ES-I3 (cell line): ENCODE data around the gene CDKN2B-AS1.
"Not testable (repeated sequence)": the region's sequence is repeated elsewhere in the genome, so short reads cannot be mapped to it uniquely, and the experiment has no call there.

Experiments
- H3K36me3 ChIP-seq: 2 replicates; pipeline ENCODE4 v1.6.1; 2013; ENCODE audit warnings: mild to moderate bottlenecking, low read length, control low read depth, moderate library complexity; ENCODE audit not compliant: insufficient read depth
- H3K4me1 ChIP-seq: 2 replicates; pipeline ENCODE4 v1.6.1; 2013; ENCODE audit warnings: mild to moderate bottlenecking, control low read depth, low read length; ENCODE audit not compliant: insufficient read depth
- H3K9ac ChIP-seq: 2 replicates; pipeline ENCODE4 v1.6.1; 2013; ENCODE audit warnings: low read depth, mild to moderate bottlenecking, low read length, moderate library complexity
- H3K9me3 ChIP-seq: 2 replicates; pipeline ENCODE4 v1.6.1; 2013; ENCODE audit warnings: mild to moderate bottlenecking, low read length, moderate library complexity; ENCODE audit not compliant: control insufficient read depth, insufficient read depth

The CDKN2B-AS1 gene

GRCh38 chr9:22055090-22055489, 60.5 kb downstream of the CDKN2B-AS1 start:
- no peaks in the 10 kb centered on the region for H3K36me3 ChIP-seq
- H3K4me1 ChIP-seq: peaks cover 24% of the 10 kb centered on the region
- H3K9ac ChIP-seq: no peak overlapping the region
- H3K9me3 ChIP-seq: no peaks in the 10 kb centered on the region

- H3K9ac ChIP-seq: no peak overlapping the region
- H3K4me1 ChIP-seq: peaks cover 16% of the 10 kb centered on the region
- H3K9me3 ChIP-seq: no peaks in the 10 kb centered on the region
- no peaks in the 10 kb centered on the region for H3K36me3 ChIP-seq
Observed at GRCh38 chr9:22056402-22056801, 61.8 kb downstream of the CDKN2B-AS1 start.

- H3K9ac ChIP-seq, H3K9me3 ChIP-seq, H3K4me1 ChIP-seq, H3K36me3 ChIP-seq: not testable (repeated sequence)
Observed at GRCh38 chr9:22057972-22058371, 63.4 kb downstream of the CDKN2B-AS1 start.

GRCh38 chr9:22060831-22061383, 66.3 kb downstream of the CDKN2B-AS1 start:
- Histone ChIP-seq H3K9me3 (no peaks in the 10 kb centered on the region), H3K4me1 (no peaks in the 10 kb centered on the region), H3K9ac (no peak overlapping the region), H3K36me3 (no peaks in the 10 kb centered on the region)

GRCh38 chr9:22064957-22065356, 70.4 kb downstream of the CDKN2B-AS1 start:
- no peaks in the 10 kb centered on the region for H3K9me3 ChIP-seq
- no peaks in the 10 kb centered on the region for H3K36me3 ChIP-seq
- H3K4me1 ChIP-seq: no peaks in the 10 kb centered on the region
- no peak overlapping the region for H3K9ac ChIP-seq

GRCh38 chr9:22065431-22066200, 71.0 kb downstream of the CDKN2B-AS1 start:
- H3K4me1 ChIP-seq: no peaks in the 10 kb centered on the region
- H3K36me3 ChIP-seq: no peaks in the 10 kb centered on the region
- no peak overlapping the region for H3K9ac ChIP-seq
- H3K9me3 ChIP-seq: no peaks in the 10 kb centered on the region

- H3K9ac ChIP-seq: no peak overlapping the region
- no peaks in the 10 kb centered on the region for H3K9me3 ChIP-seq
- no peaks in the 10 kb centered on the region for H3K4me1 ChIP-seq
- no peaks in the 10 kb centered on the region for H3K36me3 ChIP-seq
Observed at GRCh38 chr9:22067196-22067595, 72.6 kb downstream of the CDKN2B-AS1 start.

- Histone ChIP-seq H3K36me3 (no peaks in the 10 kb centered on the region), H3K9me3 (no peaks in the 10 kb centered on the region), H3K9ac (no peak overlapping the region), H3K4me1 (no peaks in the 10 kb centered on the region)
Observed at GRCh38 chr9:22068369-22068768, 73.8 kb downstream of the CDKN2B-AS1 start.

- H3K4me1 ChIP-seq: peaks cover 2% of the 10 kb centered on the region; the same call in 1 of the 2 replicates
- no peaks in the 10 kb centered on the region for H3K36me3 ChIP-seq
Observed at GRCh38 chr9:22073349-22073748, 78.8 kb downstream of the CDKN2B-AS1 start.

GRCh38 chr9:22078081-22078480, 83.5 kb downstream of the CDKN2B-AS1 start:
- H3K4me1 ChIP-seq: peaks cover 7% of the 10 kb centered on the region
- H3K36me3 ChIP-seq: no peaks in the 10 kb centered on the region
- no peak overlapping the region for H3K9ac ChIP-seq
- no peaks in the 10 kb centered on the region for H3K9me3 ChIP-seq

More at GRCh38 chr9:22073349-22073748, 78.8 kb downstream of the CDKN2B-AS1 start:
- H3K9ac ChIP-seq: no peak overlapping the region
- H3K9me3 ChIP-seq: no peaks in the 10 kb centered on the region

GRCh38 chr9:22079873-22080341, 85.3 kb downstream of the CDKN2B-AS1 start:
- H3K4me1 ChIP-seq: peaks cover 13% of the 10 kb centered on the region
- H3K9me3 ChIP-seq: no peaks in the 10 kb centered on the region
- H3K9ac ChIP-seq: no peak overlapping the region
- no peaks in the 10 kb centered on the region for H3K36me3 ChIP-seq

- H3K4me1 ChIP-seq: peaks cover 9% of the 10 kb centered on the region
- H3K9me3 ChIP-seq: no peaks in the 10 kb centered on the region
- H3K36me3 ChIP-seq: no peaks in the 10 kb centered on the region
- no peak overlapping the region for H3K9ac ChIP-seq
Observed at GRCh38 chr9:22084336-22085035, 89.9 kb downstream of the CDKN2B-AS1 start.

GRCh38 chr9:22088053-22088716, 93.6 kb downstream of the CDKN2B-AS1 start:
- H3K4me1 ChIP-seq: peaks cover 9% of the 10 kb centered on the region
- H3K9me3 ChIP-seq: no peaks in the 10 kb centered on the region
- no peak overlapping the region for H3K9ac ChIP-seq
- no peaks in the 10 kb centered on the region for H3K36me3 ChIP-seq

- H3K9ac ChIP-seq: no peak overlapping the region
- no peaks in the 10 kb centered on the region for H3K9me3 ChIP-seq
- H3K4me1 ChIP-seq: peaks cover 9% of the 10 kb centered on the region
- no peaks in the 10 kb centered on the region for H3K36me3 ChIP-seq
Observed at GRCh38 chr9:22088717-22089061, 94.1 kb downstream of the CDKN2B-AS1 start.
